ENCODE results near the gene PLOD2.

Gene PLOD2

GRCh38 chr3:146160964-146161662 lies at the start of gene PLOD2:
Gene PLOD2, minus strand, starts transcription at chr3:146161184. Its CDS starts 195 bp downstream, at chr3:146160989.
- Histone ChIP-seq H3K36me3 (ENCODE audit: control insufficient read depth in 1 of 2, insufficient read depth in 2 of 2, low read length in 2 of 2) (peaks cover 0 to 5% of the 10 kb centered on the region in 2 donors), H3K27ac (ENCODE audit: low read length) (peak within 1 kb of the TSS; percentile 93), H3K4me1 (ENCODE audit: control insufficient read depth in 1 of 2, insufficient read depth in 2 of 2, low read length in 2 of 2) (peaks cover 4 to 5% of the 10 kb centered on the region in 2 donors), H3K27me3 (ENCODE audit: low read depth, low read length) (no peaks in the 10 kb centered on the region), H3K4me3 (ENCODE audit: low read depth in 1 of 2, low read length in 2 of 2) (peak within 1 kb of the TSS; percentile 73 to 80), H3K9me3 (ENCODE audit: control insufficient read depth in 1 of 2, low read length in 2 of 2) (no peaks in the 10 kb centered on the region)

GRCh38 chr3:146209371-146209770 lies 48.4 kb upstream of the PLOD2 start:
- H3K36me3 ChIP-seq (ENCODE audit: control insufficient read depth in 1 of 2, insufficient read depth in 2 of 2, low read length in 2 of 2) = peaks cover 0 to 29% of the 10 kb centered on the region in 2 donors
- H3K27me3 ChIP-seq (ENCODE audit: low read depth, low read length) = no peaks in the 10 kb centered on the region
- no peak overlapping the region for H3K4me3 ChIP-seq (ENCODE audit: low read depth in 1 of 2, low read length in 2 of 2)
- no peaks in the 10 kb centered on the region for H3K9me3 ChIP-seq (ENCODE audit: control insufficient read depth in 1 of 2, low read length in 2 of 2)
- no peak overlapping the region for H3K27ac ChIP-seq (ENCODE audit: low read length)
- H3K4me1 ChIP-seq (ENCODE audit: control insufficient read depth in 1 of 2, insufficient read depth in 2 of 2, low read length in 2 of 2) = no peaks in the 10 kb centered on the region

- no peaks in the 10 kb centered on the region for H3K9me3 ChIP-seq (ENCODE audit: control insufficient read depth in 1 of 2, low read length in 2 of 2)
- no peak overlapping the region for H3K27ac ChIP-seq (ENCODE audit: low read length)
- H3K4me3 ChIP-seq (ENCODE audit: low read depth in 1 of 2, low read length in 2 of 2) = no peak overlapping the region
- H3K36me3 ChIP-seq (ENCODE audit: control insufficient read depth in 1 of 2, insufficient read depth in 2 of 2, low read length in 2 of 2) = peaks cover 5 to 43% of the 10 kb centered on the region in 2 donors
- H3K27me3 ChIP-seq (ENCODE audit: low read depth, low read length) = no peaks in the 10 kb centered on the region
- H3K4me1 ChIP-seq (ENCODE audit: control insufficient read depth in 1 of 2, insufficient read depth in 2 of 2, low read length in 2 of 2) = no peaks in the 10 kb centered on the region
These were observed 42.8 kb upstream of the PLOD2 start for GRCh38 chr3:146203776-146204175.

- Histone ChIP-seq H3K27ac (ENCODE audit: low read length) (no peak overlapping the region), H3K4me1 (ENCODE audit: control insufficient read depth in 1 of 2, insufficient read depth in 2 of 2, low read length in 2 of 2) (no peaks in the 10 kb centered on the region), H3K4me3 (ENCODE audit: low read depth in 1 of 2, low read length in 2 of 2) (no peak overlapping the region), H3K27me3 (ENCODE audit: low read depth, low read length) (no peaks in the 10 kb centered on the region), H3K36me3 (ENCODE audit: control insufficient read depth in 1 of 2, insufficient read depth in 2 of 2, low read length in 2 of 2) (peaks cover 5 to 25% of the 10 kb centered on the region in 2 donors), H3K9me3 (ENCODE audit: control insufficient read depth in 1 of 2, low read length in 2 of 2) (no peaks in the 10 kb centered on the region)
These were observed 39.7 kb upstream of the PLOD2 start for GRCh38 chr3:146200461-146201220.

GRCh38 chr3:146199762-146200161 lies 38.8 kb upstream of the PLOD2 start:
- Histone ChIP-seq H3K4me1 (ENCODE audit: control insufficient read depth in 1 of 2, insufficient read depth in 2 of 2, low read length in 2 of 2) (no peaks in the 10 kb centered on the region), H3K9me3 (ENCODE audit: control insufficient read depth in 1 of 2, low read length in 2 of 2) (no peaks in the 10 kb centered on the region), H3K4me3 (ENCODE audit: low read depth in 1 of 2, low read length in 2 of 2) (no peak overlapping the region), H3K36me3 (ENCODE audit: control insufficient read depth in 1 of 2, insufficient read depth in 2 of 2, low read length in 2 of 2) (peaks cover 5 to 19% of the 10 kb centered on the region in 2 donors), H3K27ac (ENCODE audit: low read length) (no peak overlapping the region), H3K27me3 (ENCODE audit: low read depth, low read length) (no peaks in the 10 kb centered on the region)

- H3K27me3 ChIP-seq (ENCODE audit: low read depth, low read length) = no peaks in the 10 kb centered on the region
- no peaks in the 10 kb centered on the region for H3K9me3 ChIP-seq (ENCODE audit: control insufficient read depth in 1 of 2, low read length in 2 of 2)
- H3K4me3 ChIP-seq (ENCODE audit: low read depth in 1 of 2, low read length in 2 of 2) = no peak overlapping the region
- no peak overlapping the region for H3K27ac ChIP-seq (ENCODE audit: low read length)
- peaks cover 5 to 14% of the 10 kb centered on the region in 2 donors for H3K36me3 ChIP-seq (ENCODE audit: control insufficient read depth in 1 of 2, insufficient read depth in 2 of 2, low read length in 2 of 2)
- no peaks in the 10 kb centered on the region for H3K4me1 ChIP-seq (ENCODE audit: control insufficient read depth in 1 of 2, insufficient read depth in 2 of 2, low read length in 2 of 2)
These were observed 35.8 kb upstream of the PLOD2 start for GRCh38 chr3:146196789-146197188.

GRCh38 chr3:146195605-146196004 lies 34.6 kb upstream of the PLOD2 start:
- H3K36me3 ChIP-seq (ENCODE audit: control insufficient read depth in 1 of 2, insufficient read depth in 2 of 2, low read length in 2 of 2) = peaks cover 5 to 14% of the 10 kb centered on the region in 2 donors
- no peaks in the 10 kb centered on the region for H3K9me3 ChIP-seq (ENCODE audit: control insufficient read depth in 1 of 2, low read length in 2 of 2)
- no peak overlapping the region for H3K4me3 ChIP-seq (ENCODE audit: low read depth in 1 of 2, low read length in 2 of 2)
- no peaks in the 10 kb centered on the region for H3K4me1 ChIP-seq (ENCODE audit: control insufficient read depth in 1 of 2, insufficient read depth in 2 of 2, low read length in 2 of 2)
- no peaks in the 10 kb centered on the region for H3K27me3 ChIP-seq (ENCODE audit: low read depth, low read length)
- no peak overlapping the region for H3K27ac ChIP-seq (ENCODE audit: low read length)

- Histone ChIP-seq H3K36me3 (ENCODE audit: control insufficient read depth in 1 of 2, insufficient read depth in 2 of 2, low read length in 2 of 2) (peaks cover 5 to 14% of the 10 kb centered on the region in 2 donors), H3K27ac (ENCODE audit: low read length) (no peak overlapping the region), H3K4me3 (ENCODE audit: low read depth in 1 of 2, low read length in 2 of 2) (no peak overlapping the region), H3K4me1 (ENCODE audit: control insufficient read depth in 1 of 2, insufficient read depth in 2 of 2, low read length in 2 of 2) (no peaks in the 10 kb centered on the region), H3K27me3 (ENCODE audit: low read depth, low read length) (no peaks in the 10 kb centered on the region), H3K9me3 (ENCODE audit: control insufficient read depth in 1 of 2, low read length in 2 of 2) (no peaks in the 10 kb centered on the region)
These were observed 34.0 kb upstream of the PLOD2 start for GRCh38 chr3:146195030-146195429.

GRCh38 chr3:146191051-146191450 lies 30.1 kb upstream of the PLOD2 start:
- Histone ChIP-seq H3K4me1 (ENCODE audit: control insufficient read depth in 1 of 2, insufficient read depth in 2 of 2, low read length in 2 of 2) (no peaks in the 10 kb centered on the region), H3K27ac (ENCODE audit: low read length) (no peak overlapping the region), H3K27me3 (ENCODE audit: low read depth, low read length) (no peaks in the 10 kb centered on the region), H3K4me3 (ENCODE audit: low read depth in 1 of 2, low read length in 2 of 2) (no peak overlapping the region), H3K9me3 (ENCODE audit: control insufficient read depth in 1 of 2, low read length in 2 of 2) (no peaks in the 10 kb centered on the region), H3K36me3 (ENCODE audit: control insufficient read depth in 1 of 2, insufficient read depth in 2 of 2, low read length in 2 of 2) (peaks cover 0 to 5% of the 10 kb centered on the region in 2 donors)

GRCh38 chr3:146189519-146190173 lies 28.7 kb upstream of the PLOD2 start:
- Histone ChIP-seq H3K4me1 (ENCODE audit: control insufficient read depth in 1 of 2, insufficient read depth in 2 of 2, low read length in 2 of 2) (no peaks in the 10 kb centered on the region), H3K27ac (ENCODE audit: low read length) (no peak overlapping the region)

GRCh38 chr3:146187334-146187950 lies 26.5 kb upstream of the PLOD2 start:
- Histone ChIP-seq H3K9me3 (ENCODE audit: control insufficient read depth in 1 of 2, low read length in 2 of 2) (no peaks in the 10 kb centered on the region), H3K4me1 (ENCODE audit: control insufficient read depth in 1 of 2, insufficient read depth in 2 of 2, low read length in 2 of 2) (no peaks in the 10 kb centered on the region), H3K4me3 (ENCODE audit: low read depth in 1 of 2, low read length in 2 of 2) (no peak overlapping the region), H3K27ac (ENCODE audit: low read length) (no peak overlapping the region), H3K36me3 (ENCODE audit: control insufficient read depth in 1 of 2, insufficient read depth in 2 of 2, low read length in 2 of 2) (no peaks in the 10 kb centered on the region), H3K27me3 (ENCODE audit: low read depth, low read length) (no peaks in the 10 kb centered on the region)

More at GRCh38 chr3:146189519-146190173, 28.7 kb upstream of the PLOD2 start:
- H3K9me3 ChIP-seq (ENCODE audit: control insufficient read depth in 1 of 2, low read length in 2 of 2) = no peaks in the 10 kb centered on the region
- H3K4me3 ChIP-seq (ENCODE audit: low read depth in 1 of 2, low read length in 2 of 2) = no peak overlapping the region
- no peaks in the 10 kb centered on the region for H3K27me3 ChIP-seq (ENCODE audit: low read depth, low read length)
- peaks cover 0 to 5% of the 10 kb centered on the region in 2 donors for H3K36me3 ChIP-seq (ENCODE audit: control insufficient read depth in 1 of 2, insufficient read depth in 2 of 2, low read length in 2 of 2)
